ENCODE measurements around the gene CTNNAL1. TPM values are rescaled to one million over a fixed set of nuclear protein-coding genes. Genes with fewer than 3 reads are reported as not detected.

The CTNNAL1 gene
- total RNA-seq, 1 experiment from 2014 or later = 72.0 TPM

DNA sequence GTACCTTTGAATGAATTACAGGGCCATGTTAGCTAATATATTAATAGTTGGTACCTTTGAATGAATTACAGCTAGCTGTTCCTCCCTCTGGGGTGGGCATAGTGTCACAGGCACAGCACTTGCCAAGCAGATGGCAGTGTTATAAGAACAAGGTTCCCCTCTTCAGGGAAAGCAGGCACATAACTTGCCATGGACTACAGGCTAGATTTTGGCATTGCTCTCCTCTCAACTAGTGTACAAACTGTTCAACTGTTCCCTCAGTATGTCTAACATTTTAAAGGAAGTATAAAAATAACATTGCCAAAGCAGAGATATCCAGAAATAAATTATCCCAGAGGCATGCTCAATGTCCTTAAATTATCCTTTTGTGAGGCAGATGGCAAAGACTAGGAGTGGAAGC is 45.4 kb downstream of the CTNNAL1 start:
- no peak for TF ChIP-seq EZH2 (IDR thresholded peaks at IDR 0.05; ENCODE audit: borderline replicate concordance, low read depth, low read length, poor library complexity, severe bottlenecking)
- TF ChIP-seq, protein P1, sequence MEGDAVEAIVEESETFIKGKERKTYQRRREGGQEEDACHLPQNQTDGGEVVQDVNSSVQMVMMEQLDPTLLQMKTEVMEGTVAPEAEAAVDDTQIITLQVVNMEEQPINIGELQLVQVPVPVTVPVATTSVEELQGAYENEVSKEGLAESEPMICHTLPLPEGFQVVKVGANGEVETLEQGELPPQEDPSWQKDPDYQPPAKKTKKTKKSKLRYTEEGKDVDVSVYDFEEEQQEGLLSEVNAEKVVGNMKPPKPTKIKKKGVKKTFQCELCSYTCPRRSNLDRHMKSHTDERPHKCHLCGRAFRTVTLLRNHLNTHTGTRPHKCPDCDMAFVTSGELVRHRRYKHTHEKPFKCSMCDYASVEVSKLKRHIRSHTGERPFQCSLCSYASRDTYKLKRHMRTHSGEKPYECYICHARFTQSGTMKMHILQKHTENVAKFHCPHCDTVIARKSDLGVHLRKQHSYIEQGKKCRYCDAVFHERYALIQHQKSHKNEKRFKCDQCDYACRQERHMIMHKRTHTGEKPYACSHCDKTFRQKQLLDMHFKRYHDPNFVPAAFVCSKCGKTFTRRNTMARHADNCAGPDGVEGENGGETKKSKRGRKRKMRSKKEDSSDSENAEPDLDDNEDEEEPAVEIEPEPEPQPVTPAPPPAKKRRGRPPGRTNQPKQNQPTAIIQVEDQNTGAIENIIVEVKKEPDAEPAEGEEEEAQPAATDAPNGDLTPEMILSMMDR (conservative IDR thresholded peaks at IDR 0.05; ENCODE audit: low read depth, low read length) = no peak
- peaks cover 5% of the 10 kb centered on the region for H3K4me1 ChIP-seq (ENCODE audit: insufficient read depth, low read length, poor library complexity, severe bottlenecking)
- peaks cover 24% of the 10 kb centered on the region for H3K36me3 ChIP-seq (ENCODE audit: insufficient read depth, low read length, poor library complexity, severe bottlenecking)
- no peaks in the 10 kb centered on the region for H3K27me3 ChIP-seq (replicated peaks; ENCODE audit: insufficient read depth, low read depth, low read length, poor library complexity)
- no peak overlapping the region for H3K4me3 ChIP-seq (ENCODE audit: low read depth, low read length, poor library complexity, severe bottlenecking)
- no peak for DNase-seq (ENCODE audit: low spot score)
- CTCF ChIA-PET = no interaction called here
- POLR2A ChIA-PET (ENCODE audit: low non-redundant PET) = no interaction called here
- BruUV-seq (replicated peaks) = no TSS peak
- intact Hi-C loops (cut with micrococcal nuclease; ENCODE audit: unreplicated experiment) = no loop called here
- H3K27ac ChIP-seq (ENCODE audit: low read depth, low read length, poor library complexity, severe bottlenecking) = no peak overlapping the region
- H3K9me3 ChIP-seq (ENCODE audit: low read depth, low read length, poor library complexity, severe bottlenecking) = no peaks in the 10 kb centered on the region

DNA sequence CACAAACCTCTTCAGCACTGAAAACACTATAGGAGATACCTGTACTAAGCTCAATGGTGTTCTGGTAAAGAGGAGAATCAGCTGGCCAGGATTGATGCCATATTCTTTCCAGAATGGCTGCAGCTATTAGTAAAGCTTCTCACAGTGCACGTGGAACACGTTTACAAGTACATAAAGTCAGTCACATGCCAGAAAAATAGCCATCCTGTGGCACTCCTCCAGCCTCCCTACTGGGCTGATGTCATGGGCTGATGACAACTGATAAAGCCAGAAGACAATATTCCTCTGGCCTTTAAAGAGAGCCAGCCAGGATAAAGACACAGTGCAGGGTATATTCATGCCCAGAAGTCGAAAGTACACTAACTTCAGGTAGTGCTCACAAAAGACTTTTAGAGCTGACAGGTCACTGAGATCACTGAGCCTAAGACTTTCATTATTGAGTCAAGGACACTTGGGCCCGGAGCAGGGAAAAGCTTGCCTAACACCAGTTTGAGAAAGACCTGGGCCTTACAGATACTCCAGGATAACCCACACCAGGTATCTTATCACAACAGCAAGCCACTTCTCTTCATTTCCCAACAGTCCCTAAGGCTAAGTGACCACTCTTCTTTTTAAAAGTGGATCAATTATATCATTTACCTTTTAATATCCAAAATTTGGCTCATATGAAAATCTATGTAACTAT is 49.7 kb downstream of the CTNNAL1 start:
- ChIA-PET CTCF (no interaction called here), POLR2A (ENCODE audit: low non-redundant PET) (no interaction called here)
- intact Hi-C loops (cut with micrococcal nuclease; ENCODE audit: unreplicated experiment) = no loop called here
- H3K4me1 ChIP-seq (ENCODE audit: insufficient read depth, low read length, poor library complexity, severe bottlenecking) = no peaks in the 10 kb centered on the region
- H3K4me3 ChIP-seq (ENCODE audit: low read depth, low read length, poor library complexity, severe bottlenecking) = no peak overlapping the region
- H3K36me3 ChIP-seq (ENCODE audit: insufficient read depth, low read length, poor library complexity, severe bottlenecking) = peaks cover 10% of the 10 kb centered on the region
- H3K27ac ChIP-seq (ENCODE audit: low read depth, low read length, poor library complexity, severe bottlenecking) = no peak overlapping the region
- TF ChIP-seq, protein P1 (conservative IDR thresholded peaks at IDR 0.05; ENCODE audit: low read depth, low read length) = no peak
- TF ChIP-seq EZH2 (IDR thresholded peaks at IDR 0.05; ENCODE audit: borderline replicate concordance, low read depth, low read length, poor library complexity, severe bottlenecking) = no peak
- DNase-seq (ENCODE audit: low spot score) = peak; percentile 18
- BruUV-seq (replicated peaks) = no TSS peak
- no peaks in the 10 kb centered on the region for H3K27me3 ChIP-seq (replicated peaks; ENCODE audit: insufficient read depth, low read depth, low read length, poor library complexity)
- H3K9me3 ChIP-seq (ENCODE audit: low read depth, low read length, poor library complexity, severe bottlenecking) = no peaks in the 10 kb centered on the region

DNA sequence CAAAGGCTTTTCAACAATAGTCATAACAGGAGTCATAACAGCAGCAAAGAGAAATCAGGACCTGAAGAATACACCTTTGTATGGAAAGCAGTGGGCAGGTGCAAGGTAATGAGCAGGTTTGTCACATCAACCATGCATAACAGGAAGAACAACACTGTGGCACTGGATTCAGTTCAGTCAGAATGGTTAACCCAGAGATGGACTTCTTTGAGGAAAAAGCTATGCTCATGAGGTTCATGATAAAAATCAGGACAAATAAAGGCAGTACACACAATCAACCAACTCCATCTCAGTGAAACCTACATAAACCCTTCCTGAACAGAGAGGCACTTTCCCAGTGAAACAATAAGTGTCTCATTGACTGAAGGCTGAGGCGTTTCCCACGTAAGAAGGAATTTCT is 52.1 kb downstream of the CTNNAL1 start:
- no TSS peak for BruUV-seq (replicated peaks)
- H3K9me3 ChIP-seq (ENCODE audit: low read depth, low read length, poor library complexity, severe bottlenecking) = no peaks in the 10 kb centered on the region
- peaks cover 2% of the 10 kb centered on the region for H3K36me3 ChIP-seq (ENCODE audit: insufficient read depth, low read length, poor library complexity, severe bottlenecking)
- CTCF ChIA-PET = no interaction called here
- intact Hi-C loops (cut with micrococcal nuclease; ENCODE audit: unreplicated experiment) = no loop called here
- no peaks in the 10 kb centered on the region for H3K27me3 ChIP-seq (replicated peaks; ENCODE audit: insufficient read depth, low read depth, low read length, poor library complexity)
- POLR2A ChIA-PET (ENCODE audit: low non-redundant PET) = no interaction called here
- no peak overlapping the region for H3K4me3 ChIP-seq (ENCODE audit: low read depth, low read length, poor library complexity, severe bottlenecking)
- no peak overlapping the region for H3K27ac ChIP-seq (ENCODE audit: low read depth, low read length, poor library complexity, severe bottlenecking)
- H3K4me1 ChIP-seq (ENCODE audit: insufficient read depth, low read length, poor library complexity, severe bottlenecking) = no peaks in the 10 kb centered on the region
- DNase-seq (ENCODE audit: low spot score) = no peak
- TF ChIP-seq EZH2 (IDR thresholded peaks at IDR 0.05; ENCODE audit: borderline replicate concordance, low read depth, low read length, poor library complexity, severe bottlenecking) = no peak
- TF ChIP-seq, protein P1 (conservative IDR thresholded peaks at IDR 0.05; ENCODE audit: low read depth, low read length) = no peak

Data from A673 (cell line).